Osteoblast (primary cell): ENCODE results near the gene RBM33. TPM values are rescaled to one million over a fixed set of nuclear protein-coding genes. Genes with fewer than 3 reads are reported as not detected.

Source experiments
- DNase-seq: peaks from one replicate; pipeline ENCODE4 v3.0.0; 2011; ENCODE audit warnings: low spot score, mixed read lengths; ENCODE audit not compliant: insufficient read length; ENCODE audit errors: missing footprints
- H2AFZ ChIP-seq: 2 replicates; pipeline ENCODE4 v1.6.0; 2011; ENCODE audit warnings: mild to moderate bottlenecking, low read length
- H3K27ac ChIP-seq: 2 replicates; pipeline ENCODE4 v1.5.1; 2011; ENCODE audit warnings: mild to moderate bottlenecking, low read depth, low read length, moderate library complexity
- H3K27me3 ChIP-seq: 2 replicates; pipeline ENCODE4 v1.6.0; 2012; ENCODE audit warnings: mild to moderate bottlenecking, control low read depth, inconsistent platforms, low read length, moderate library complexity; ENCODE audit not compliant: insufficient read depth
- H3K36me3 ChIP-seq: 2 replicates; pipeline ENCODE4 v1.5.1; 2011; ENCODE audit warnings: mild to moderate bottlenecking, low read length, control low read depth, moderate library complexity; ENCODE audit not compliant: insufficient read depth
- H3K4me1 ChIP-seq: 2 replicates; pipeline ENCODE4 v1.5.1; 2011; ENCODE audit warnings: mild to moderate bottlenecking, low read length, control low read depth, moderate library complexity; ENCODE audit not compliant: insufficient read depth
- H3K4me2 ChIP-seq: 2 replicates; pipeline ENCODE4 v1.6.0; 2011; ENCODE audit warnings: mild to moderate bottlenecking, low read length; ENCODE audit not compliant: insufficient read depth
- H3K4me3 ChIP-seq: fragments of 200-600 bp; sonication (generic); 3 replicates; pipeline ENCODE4 v1.5.1; 2012; ENCODE audit warnings: mild to moderate bottlenecking, low read length, inconsistent platforms; ENCODE audit not compliant: insufficient read depth
- H3K79me2 ChIP-seq: 2 replicates; pipeline ENCODE4 v1.6.0; 2012; ENCODE audit warnings: mild to moderate bottlenecking, low read length, control low read depth, inconsistent platforms; ENCODE audit not compliant: insufficient read depth
- H3K9me3 ChIP-seq: 2 replicates; pipeline ENCODE4 v1.5.1; 2011; ENCODE audit warnings: low read depth, low read length, control low read depth
- H4K20me1 ChIP-seq: 2 replicates; pipeline ENCODE4 v1.6.0; 2012; ENCODE audit warnings: mild to moderate bottlenecking, low read length, control low read depth; ENCODE audit not compliant: insufficient read depth
- CTCF ChIP-seq: IDR thresholded peaks from 2 replicates; pipeline ENCODE4 v1.5.1; 2011; ENCODE audit warnings: mild to moderate bottlenecking, low read depth, low read length, moderate library complexity; ENCODE audit errors: extremely low read depth
- total RNA-seq: library from RNA; depleted of rRNA; stranded (reverse); fragments of >200 nt; gene quantifications from 2 replicates; pipeline ENCODE4 v1.2.3, GENCODE V29; 2012

Gene RBM33
- total RNA-seq, 1 donor: 27.5 TPM

- DNase-seq: peak; percentile 36
- no peak overlapping the region for H3K4me3 ChIP-seq
- H3K4me1 ChIP-seq: no peaks in the 10 kb centered on the region
- no peak overlapping the region for H2AFZ ChIP-seq
- no peak for TF ChIP-seq CTCF
- no peaks in the 10 kb centered on the region for H3K79me2 ChIP-seq
- peaks cover 5% of the 10 kb centered on the region for H3K27me3 ChIP-seq
- H3K36me3 ChIP-seq: no peaks in the 10 kb centered on the region
- H3K9me3 ChIP-seq: no peaks in the 10 kb centered on the region
- H4K20me1 ChIP-seq: no peaks in the 10 kb centered on the region
- no peak overlapping the region for H3K27ac ChIP-seq
- no peak overlapping the region for H3K4me2 ChIP-seq
These were observed 149.7 kb downstream of the RBM33 start for GRCh38 chr7:155794196-155794595.

- no peak for TF ChIP-seq CTCF
- Histone ChIP-seq H3K4me1 (no peaks in the 10 kb centered on the region), H3K36me3 (no peaks in the 10 kb centered on the region), H3K4me2 (no peak overlapping the region), H2AFZ (no peak overlapping the region), H4K20me1 (no peaks in the 10 kb centered on the region), H3K27me3 (peaks cover 9% of the 10 kb centered on the region), H3K79me2 (no peaks in the 10 kb centered on the region), H3K9me3 (no peaks in the 10 kb centered on the region), H3K4me3 (no peak overlapping the region), H3K27ac (no peak overlapping the region)
- peak; percentile 67 for DNase-seq
These were observed 150.9 kb downstream of the RBM33 start for GRCh38 chr7:155795401-155795800.

- H3K27me3 ChIP-seq: peaks cover 15% of the 10 kb centered on the region
- TF ChIP-seq CTCF: no peak
- no peak overlapping the region for H2AFZ ChIP-seq
- no peaks in the 10 kb centered on the region for H3K79me2 ChIP-seq
- no peak overlapping the region for H3K4me3 ChIP-seq
- H3K36me3 ChIP-seq: no peaks in the 10 kb centered on the region
- peak; percentile 75 for DNase-seq
- no peaks in the 10 kb centered on the region for H3K4me1 ChIP-seq
- H3K9me3 ChIP-seq: no peaks in the 10 kb centered on the region
- no peaks in the 10 kb centered on the region for H4K20me1 ChIP-seq
- no peak overlapping the region for H3K4me2 ChIP-seq
- no peak overlapping the region for H3K27ac ChIP-seq
These were observed 151.5 kb downstream of the RBM33 start for GRCh38 chr7:155795951-155796350.

- H3K36me3 ChIP-seq: no peaks in the 10 kb centered on the region
- no peak overlapping the region for H3K27ac ChIP-seq
- TF ChIP-seq CTCF: peak; percentile 51
- H3K4me3 ChIP-seq: no peak overlapping the region
- no peaks in the 10 kb centered on the region for H4K20me1 ChIP-seq
- no peak overlapping the region for H2AFZ ChIP-seq
- no peak overlapping the region for H3K4me2 ChIP-seq
- H3K79me2 ChIP-seq: no peaks in the 10 kb centered on the region
- H3K27me3 ChIP-seq: peaks cover 21% of the 10 kb centered on the region
- DNase-seq: peak; percentile 99
- no peaks in the 10 kb centered on the region for H3K4me1 ChIP-seq
- no peaks in the 10 kb centered on the region for H3K9me3 ChIP-seq
These were observed 152.2 kb downstream of the RBM33 start for GRCh38 chr7:155796381-155797261.
